ENCODE data around the gene KIF4A.

The KIF4A gene

DNA sequence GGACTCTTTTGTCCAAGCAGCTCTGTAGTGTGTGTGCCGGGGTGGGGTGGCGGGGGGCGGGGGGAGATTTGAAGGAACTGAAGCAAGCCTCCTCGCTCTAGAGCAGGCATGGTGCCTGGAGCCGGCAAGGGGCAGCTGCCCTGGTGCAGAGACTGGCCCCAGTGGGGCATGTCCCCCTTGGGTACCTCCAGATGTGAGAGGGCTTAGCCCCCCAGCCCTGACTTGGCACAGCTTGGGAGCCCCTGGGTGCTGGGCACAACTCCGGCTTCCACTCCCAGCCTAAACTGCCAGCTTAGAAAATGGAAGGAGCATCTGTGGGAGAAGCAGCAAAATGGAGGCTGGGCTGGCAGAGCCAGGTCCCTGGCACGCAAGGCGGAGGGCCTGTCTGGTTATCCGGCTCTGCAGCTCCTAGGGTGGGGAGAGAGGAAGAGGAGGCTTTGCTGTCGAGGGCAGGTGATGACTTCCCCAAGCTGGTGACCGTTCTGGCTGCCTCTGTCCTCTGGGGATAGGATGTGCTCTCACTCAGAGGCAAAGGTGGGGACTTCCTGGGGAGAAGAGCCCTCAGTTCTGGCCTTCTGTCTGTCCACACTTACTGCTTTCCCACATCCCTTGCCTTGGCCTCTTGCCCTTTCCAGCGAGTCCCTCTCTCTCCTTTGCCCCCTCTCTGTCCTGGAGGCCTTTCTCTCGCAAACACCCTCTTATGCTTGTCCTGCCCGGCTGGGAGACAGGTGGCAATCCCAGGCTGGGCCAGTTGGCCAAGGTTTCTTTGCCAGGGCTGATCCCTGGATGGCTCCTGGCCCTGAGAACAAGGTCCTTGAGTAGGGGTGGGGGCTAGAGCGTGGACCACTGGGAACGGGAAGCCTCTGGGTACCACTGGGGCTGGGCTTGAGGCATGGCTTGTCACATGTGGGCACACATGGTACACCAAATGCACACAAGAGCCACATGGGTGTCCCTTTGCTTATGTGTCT is 156.8 kb downstream of the KIF4A start:
- in situ Hi-C loops (cut with HindIII; ENCODE audit: low pct_ligation_motif_present, low sequenced_read_pairs) = no loop called here
- Histone ChIP-seq H3K27ac (no peak overlapping the region), H3K4me3 (ENCODE audit: low read depth, low read length) (no peak overlapping the region), H3K36me3 (replicated peaks) (no peaks in the 10 kb centered on the region), H3K27me3 (replicated peaks) (peaks cover 2% of the 10 kb centered on the region)
- no peak for DNase-seq
- TF ChIP-seq, protein P1, sequence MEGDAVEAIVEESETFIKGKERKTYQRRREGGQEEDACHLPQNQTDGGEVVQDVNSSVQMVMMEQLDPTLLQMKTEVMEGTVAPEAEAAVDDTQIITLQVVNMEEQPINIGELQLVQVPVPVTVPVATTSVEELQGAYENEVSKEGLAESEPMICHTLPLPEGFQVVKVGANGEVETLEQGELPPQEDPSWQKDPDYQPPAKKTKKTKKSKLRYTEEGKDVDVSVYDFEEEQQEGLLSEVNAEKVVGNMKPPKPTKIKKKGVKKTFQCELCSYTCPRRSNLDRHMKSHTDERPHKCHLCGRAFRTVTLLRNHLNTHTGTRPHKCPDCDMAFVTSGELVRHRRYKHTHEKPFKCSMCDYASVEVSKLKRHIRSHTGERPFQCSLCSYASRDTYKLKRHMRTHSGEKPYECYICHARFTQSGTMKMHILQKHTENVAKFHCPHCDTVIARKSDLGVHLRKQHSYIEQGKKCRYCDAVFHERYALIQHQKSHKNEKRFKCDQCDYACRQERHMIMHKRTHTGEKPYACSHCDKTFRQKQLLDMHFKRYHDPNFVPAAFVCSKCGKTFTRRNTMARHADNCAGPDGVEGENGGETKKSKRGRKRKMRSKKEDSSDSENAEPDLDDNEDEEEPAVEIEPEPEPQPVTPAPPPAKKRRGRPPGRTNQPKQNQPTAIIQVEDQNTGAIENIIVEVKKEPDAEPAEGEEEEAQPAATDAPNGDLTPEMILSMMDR (IDR thresholded peaks at IDR 0.05; ENCODE audit: low read depth, low read length, missing control alignments) = no peak

DNA sequence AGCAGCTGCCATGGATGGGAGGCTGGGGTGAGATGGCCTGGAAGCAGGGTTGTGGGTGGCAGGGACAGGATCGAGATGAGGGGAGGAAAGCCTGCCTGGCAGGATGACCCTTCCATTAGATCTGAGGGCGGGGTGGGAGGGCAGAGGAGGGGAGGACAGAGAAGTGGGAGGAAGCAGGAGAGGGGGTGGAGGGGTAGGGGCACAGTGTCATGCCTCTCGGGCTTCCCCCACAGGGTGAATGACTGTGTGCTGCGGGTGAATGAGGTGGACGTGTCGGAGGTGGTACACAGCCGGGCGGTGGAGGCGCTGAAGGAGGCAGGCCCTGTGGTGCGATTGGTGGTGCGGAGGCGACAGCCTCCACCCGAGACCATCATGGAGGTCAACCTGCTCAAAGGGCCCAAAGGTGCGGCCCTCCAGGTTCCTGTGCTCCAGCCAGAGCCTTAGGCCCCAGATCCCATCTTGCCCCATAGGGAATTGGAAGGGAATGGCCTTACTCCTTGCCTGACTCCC is 159.6 kb downstream of the KIF4A start:
- H3K27me3 ChIP-seq (replicated peaks) = peaks cover 2% of the 10 kb centered on the region
- no peaks in the 10 kb centered on the region for H3K36me3 ChIP-seq (replicated peaks)
- DNase-seq = no peak
- H3K27ac ChIP-seq = no peak overlapping the region
- TF ChIP-seq, protein P1 (IDR thresholded peaks at IDR 0.05; ENCODE audit: low read depth, low read length, missing control alignments) = no peak
- H3K4me3 ChIP-seq (ENCODE audit: low read depth, low read length) = no peak overlapping the region
- in situ Hi-C loops (cut with HindIII; ENCODE audit: low pct_ligation_motif_present, low sequenced_read_pairs) = no loop called here

DNA sequence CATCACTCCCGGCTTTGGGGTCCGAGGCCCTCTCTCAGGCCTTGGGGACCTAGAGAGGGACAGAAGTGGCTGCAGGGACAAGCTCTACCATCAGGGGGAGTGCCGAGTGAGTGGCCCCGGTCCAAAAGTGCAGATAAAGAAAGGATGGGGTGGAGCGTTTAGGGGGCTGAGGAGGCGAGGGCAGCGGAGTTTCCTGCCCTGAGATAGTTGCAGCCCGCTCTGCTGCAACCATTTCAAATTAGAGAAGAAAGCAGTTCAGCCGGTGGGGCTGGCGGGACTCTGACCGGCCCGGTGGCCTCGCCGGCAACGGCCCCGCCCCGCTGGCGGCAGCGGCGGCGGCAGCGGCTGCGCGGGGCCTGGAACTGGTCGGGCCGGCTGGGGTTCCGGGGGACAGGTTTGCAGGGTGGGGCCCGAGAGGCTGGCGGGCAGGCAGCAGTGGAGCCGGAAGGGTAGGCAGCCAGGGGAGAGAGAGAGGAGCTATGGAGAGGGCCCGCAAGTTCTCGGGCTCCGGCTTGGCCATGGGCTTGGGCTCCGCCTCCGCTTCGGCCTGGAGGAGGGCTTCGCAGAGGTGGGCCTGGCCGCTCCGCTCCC is 162.3 kb downstream of the KIF4A start:
- in situ Hi-C loops (cut with HindIII; ENCODE audit: low pct_ligation_motif_present, low sequenced_read_pairs) = no loop called here
- no peak overlapping the region for H3K27ac ChIP-seq
- H3K4me3 ChIP-seq (ENCODE audit: low read depth, low read length) = peak overlapping the region; percentile 57
- no peaks in the 10 kb centered on the region for H3K27me3 ChIP-seq (replicated peaks)
- H3K36me3 ChIP-seq (replicated peaks) = no peaks in the 10 kb centered on the region
- TF ChIP-seq, protein P1 (IDR thresholded peaks at IDR 0.05; ENCODE audit: low read depth, low read length, missing control alignments) = peak; percentile 81
- DNase-seq = no peak

DNA sequence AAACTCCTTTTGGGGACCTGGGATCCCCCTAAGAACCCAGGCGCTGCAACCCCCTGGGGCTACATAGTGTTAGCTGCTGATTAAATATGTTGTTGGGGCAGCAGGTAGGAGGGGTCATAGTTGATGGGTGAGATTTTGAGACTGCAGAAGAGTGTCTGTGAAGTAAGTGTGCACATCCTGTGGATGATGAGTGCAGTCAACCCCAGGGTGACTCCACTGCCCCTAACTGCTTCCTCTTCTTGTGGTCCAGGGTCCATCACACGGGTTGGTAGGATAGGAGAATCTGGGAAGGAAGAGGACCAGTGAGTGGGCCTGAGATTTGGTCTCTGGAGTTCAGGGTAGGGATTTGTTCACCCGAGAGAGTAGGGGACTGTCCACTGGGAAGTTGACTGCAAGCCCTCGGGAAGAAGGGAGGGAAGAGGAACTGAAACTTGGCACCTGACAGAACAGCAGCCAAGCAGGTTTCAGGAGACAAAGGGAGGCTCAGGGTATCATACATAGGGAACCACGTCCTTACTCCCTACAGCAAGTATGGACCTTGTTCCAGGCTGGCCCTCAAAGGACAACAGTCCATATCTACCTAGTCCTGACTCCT is 163.2 kb downstream of the KIF4A start:
- Histone ChIP-seq H3K27me3 (replicated peaks) (no peaks in the 10 kb centered on the region), H3K27ac (no peak overlapping the region), H3K36me3 (replicated peaks) (no peaks in the 10 kb centered on the region), H3K4me3 (ENCODE audit: low read depth, low read length) (peak overlapping the region; percentile 57)
- in situ Hi-C loops (cut with HindIII; ENCODE audit: low pct_ligation_motif_present, low sequenced_read_pairs) = no loop called here
- DNase-seq = no peak
- TF ChIP-seq, protein P1 (IDR thresholded peaks at IDR 0.05; ENCODE audit: low read depth, low read length, missing control alignments) = no peak

DNA sequence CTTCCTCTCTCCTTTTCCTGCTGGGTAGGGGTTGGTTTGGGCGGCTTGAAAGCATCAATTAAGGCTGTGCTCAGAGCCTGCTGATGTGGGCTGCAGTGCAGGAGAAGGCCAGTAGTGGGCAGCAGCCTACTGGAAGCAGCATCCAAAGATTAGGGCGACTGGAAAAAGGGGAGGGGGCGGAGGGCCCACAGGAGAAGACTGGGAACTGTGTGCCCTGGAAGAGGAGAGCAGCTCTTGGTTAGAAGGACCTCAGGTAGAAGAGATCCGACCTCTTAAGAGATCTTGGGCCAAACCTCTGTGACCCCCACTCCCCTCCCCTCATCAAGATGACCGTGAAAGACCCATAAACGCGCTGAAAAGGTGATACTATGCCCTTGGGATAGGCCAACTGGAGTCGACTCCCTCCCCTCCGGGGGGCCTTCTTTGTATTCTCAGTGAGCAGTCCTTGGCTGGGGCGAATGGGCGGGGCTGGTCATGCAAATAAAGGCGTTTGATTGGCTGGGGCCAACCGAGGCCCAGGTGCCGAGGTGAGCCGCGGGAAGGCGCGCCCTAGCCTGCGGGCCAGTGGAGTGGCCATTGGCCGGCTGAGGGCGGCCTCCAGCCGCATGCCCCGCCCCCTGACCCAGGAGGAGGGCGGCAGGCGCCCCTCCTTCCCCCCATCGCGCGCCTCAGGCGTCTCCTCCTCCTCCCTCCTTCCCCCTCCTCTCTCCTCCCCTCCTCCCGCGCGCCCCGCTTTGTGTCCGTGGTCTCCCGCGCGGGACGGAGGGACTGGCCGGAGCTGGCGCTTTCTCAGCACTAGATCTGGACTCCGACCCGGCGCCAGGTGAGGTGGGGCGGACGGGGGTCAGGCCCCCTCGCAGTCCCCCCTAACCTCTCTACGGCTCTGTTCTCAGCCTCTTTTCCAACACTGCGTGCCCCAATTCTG is 164.8 kb downstream of the KIF4A start:
- H3K36me3 ChIP-seq (replicated peaks) = no peaks in the 10 kb centered on the region
- no peak overlapping the region for H3K27ac ChIP-seq
- H3K4me3 ChIP-seq (ENCODE audit: low read depth, low read length) = peak overlapping the region; percentile 59
- TF ChIP-seq, protein P1 (IDR thresholded peaks at IDR 0.05; ENCODE audit: low read depth, low read length, missing control alignments) = peak; percentile 93
- DNase-seq = peak; percentile 49
- in situ Hi-C loops (cut with HindIII; ENCODE audit: low pct_ligation_motif_present, low sequenced_read_pairs) = no loop called here
- no peaks in the 10 kb centered on the region for H3K27me3 ChIP-seq (replicated peaks)
